Measurements from ENCODE around the gene KRTAP22-1. TPM values are rescaled to one million over a fixed set of nuclear protein-coding genes. Genes with fewer than 3 reads are reported as not detected.

The KRTAP22-1 gene
- total RNA-seq (2022; extraction: Qiagen RNA extraction) = not detected in 5 replicates

DNA sequence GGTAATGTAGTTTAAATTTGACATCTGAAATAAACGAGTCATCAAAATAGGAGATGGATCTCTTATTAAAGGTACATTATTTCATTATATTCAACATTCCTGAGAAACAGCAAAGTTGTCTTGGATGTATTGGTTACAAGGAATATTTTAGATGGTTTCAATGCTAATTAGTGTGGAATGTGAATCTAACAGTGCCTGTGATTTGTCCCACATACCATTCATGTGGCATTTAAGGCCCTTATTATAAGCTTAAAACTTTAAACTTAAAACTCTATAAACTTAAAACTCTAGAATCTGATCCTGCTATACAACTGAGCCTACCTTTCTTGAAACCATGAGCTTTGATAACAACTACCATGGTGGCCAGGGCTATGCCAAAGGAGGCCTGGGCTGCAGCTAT is at the start of gene KRTAP22-1:
Gene KRTAP22-1, plus strand, starts transcription at position 301 of the 400 bp plus-strand sequence.

DNA sequence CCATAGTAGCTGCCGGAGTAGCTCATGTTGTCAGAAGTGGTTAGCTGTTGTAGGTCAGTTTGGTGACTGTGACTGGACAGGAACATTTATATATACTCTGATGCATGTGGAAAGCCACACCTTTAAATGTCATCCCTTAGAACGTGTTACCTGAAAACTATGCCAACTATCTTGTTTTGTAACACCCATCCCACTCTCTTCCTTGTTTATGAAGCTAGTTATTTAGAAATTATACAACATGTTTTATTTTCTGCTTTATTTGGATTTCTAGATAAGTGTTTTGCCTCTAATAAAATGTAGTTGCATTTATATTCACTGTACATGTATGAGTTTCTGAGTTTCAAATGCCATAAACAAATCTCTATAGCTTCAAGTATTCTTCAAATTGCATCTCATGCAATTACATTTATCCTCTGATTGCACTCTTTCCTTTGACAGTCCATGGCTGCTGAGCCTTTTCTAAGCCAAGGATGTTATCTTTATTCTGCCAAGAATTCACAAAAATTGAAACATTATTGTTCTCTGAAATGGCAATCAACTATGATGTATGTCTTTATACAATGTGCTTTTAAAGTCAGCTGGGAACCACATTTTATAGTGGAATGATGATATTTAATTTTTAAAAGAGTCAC is 39.5 kb upstream of the KRTAP22-1 start, which contains the start of gene KRTAP19-7:
Gene KRTAP19-7, minus strand, starts transcription at position 51 of the 632 bp plus-strand sequence. Its CDS starts 25 bp downstream, at position 26.

DNA sequence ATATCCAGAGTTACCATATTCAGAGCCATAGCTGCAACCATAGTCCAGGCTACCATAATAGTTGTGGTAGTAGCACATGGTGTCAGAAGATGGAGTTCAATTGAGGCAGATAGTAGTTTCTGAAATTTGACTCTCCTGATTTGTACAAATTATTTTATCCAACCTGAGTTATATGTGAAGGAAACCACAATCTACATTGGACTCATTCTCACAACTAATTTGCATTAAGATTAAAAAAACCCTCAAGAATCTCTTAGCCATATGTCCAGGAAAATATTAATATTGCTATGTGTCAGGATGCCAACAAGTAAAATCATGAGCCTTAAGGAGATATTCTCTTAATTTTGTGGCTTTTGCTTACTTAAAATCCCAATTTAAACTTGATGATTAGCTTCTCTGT is 10.6 kb upstream of the KRTAP22-1 start, which contains the start of gene KRTAP22-2:
Gene KRTAP22-2, minus strand, starts transcription at position 101 of the 400 bp plus-strand sequence.

DNA sequence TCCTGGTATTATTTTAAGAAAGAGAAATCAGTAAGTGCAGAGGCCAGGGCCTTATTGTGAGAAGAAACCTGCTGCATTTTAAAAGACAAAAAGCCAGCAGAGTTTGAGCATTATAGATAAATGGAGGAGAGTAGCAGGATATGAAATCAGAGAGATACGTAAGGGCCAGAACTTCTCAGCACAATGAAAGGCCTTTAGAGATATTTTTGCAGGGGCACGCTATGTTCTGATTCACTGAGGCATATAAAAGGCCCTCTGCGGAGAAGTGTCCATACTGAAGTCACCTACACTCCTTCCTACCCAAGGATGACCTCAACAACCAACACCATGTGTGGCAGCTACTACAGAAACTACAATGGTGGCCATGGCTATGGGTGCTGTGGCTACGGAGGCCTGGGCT is 8.7 kb upstream of the KRTAP22-1 start, which contains the start of gene KRTAP6-3:
Gene KRTAP6-3, plus strand, starts transcription at position 301 of the 400 bp plus-strand sequence. Its CDS starts 6 bp downstream, at position 307.

DNA sequence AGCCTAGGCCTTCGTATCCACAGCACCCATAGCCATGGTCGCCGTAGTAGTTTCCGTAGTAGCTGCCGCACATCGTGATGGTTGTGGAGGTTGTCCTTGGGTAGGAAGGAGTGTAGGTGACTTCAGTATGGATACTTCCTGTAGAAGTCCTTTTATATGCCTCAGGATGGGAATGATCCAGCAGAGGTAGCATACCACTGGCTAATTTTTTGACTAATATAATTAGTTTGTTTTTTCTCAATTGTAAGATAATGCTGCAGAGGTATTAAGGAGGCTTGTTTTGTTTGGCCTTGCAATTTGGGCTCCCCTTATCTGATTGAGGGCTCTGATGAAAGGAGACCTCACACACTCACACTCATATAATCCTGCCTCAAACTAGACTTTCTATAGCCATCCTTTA is 2.1 kb upstream of the KRTAP22-1 start, which contains the start of gene KRTAP6-2:
Gene KRTAP6-2, minus strand, starts transcription at position 101 of the 400 bp plus-strand sequence. Its CDS starts 28 bp downstream, at position 73.

DNA sequence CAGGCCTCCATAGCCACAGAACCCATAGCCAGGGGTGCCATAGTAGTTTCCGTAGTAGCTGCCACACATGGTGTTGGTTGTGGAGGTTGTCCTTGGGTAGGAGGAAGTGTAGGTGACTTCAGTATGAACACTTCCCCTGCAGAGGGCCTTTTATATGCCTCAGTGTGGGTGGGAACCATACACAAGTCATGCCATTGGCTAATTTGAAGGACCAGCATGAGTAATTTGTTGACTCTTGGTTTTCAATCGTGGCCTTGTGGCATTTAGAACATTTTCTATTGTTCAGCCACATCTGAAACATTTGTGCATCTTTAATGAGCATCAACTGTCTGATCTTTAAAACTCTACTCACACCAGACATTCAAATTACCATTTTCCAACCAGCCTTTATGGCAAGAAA is 12.9 kb downstream of the KRTAP22-1 start, which contains the start of gene KRTAP6-1:
Gene KRTAP6-1, minus strand, starts transcription at position 95 of the 400 bp plus-strand sequence. Its CDS starts 26 bp downstream, at position 69.

DNA sequence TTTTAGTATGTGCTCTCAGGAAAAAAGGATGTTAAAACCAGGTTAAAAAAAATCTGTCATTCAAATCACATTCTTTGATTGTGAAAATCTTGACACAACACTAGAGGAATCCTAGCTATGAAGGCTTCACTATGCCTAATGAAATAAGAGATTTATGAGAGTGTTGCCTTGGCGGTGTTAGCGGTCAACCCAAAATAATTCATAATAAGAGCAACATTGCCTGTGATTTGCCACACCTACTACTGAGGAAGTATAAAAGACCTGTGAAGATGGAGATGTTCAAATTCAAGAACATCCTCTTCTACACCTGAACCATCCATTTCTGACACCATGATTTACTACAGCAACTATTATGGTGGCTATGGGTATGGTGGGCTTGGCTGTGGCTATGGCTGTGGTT is 15.2 kb downstream of the KRTAP22-1 start, which contains the start of gene KRTAP20-1:
Gene KRTAP20-1, plus strand, starts transcription at position 301 of the 400 bp plus-strand sequence. Its CDS starts 30 bp downstream, at position 331.

DNA sequence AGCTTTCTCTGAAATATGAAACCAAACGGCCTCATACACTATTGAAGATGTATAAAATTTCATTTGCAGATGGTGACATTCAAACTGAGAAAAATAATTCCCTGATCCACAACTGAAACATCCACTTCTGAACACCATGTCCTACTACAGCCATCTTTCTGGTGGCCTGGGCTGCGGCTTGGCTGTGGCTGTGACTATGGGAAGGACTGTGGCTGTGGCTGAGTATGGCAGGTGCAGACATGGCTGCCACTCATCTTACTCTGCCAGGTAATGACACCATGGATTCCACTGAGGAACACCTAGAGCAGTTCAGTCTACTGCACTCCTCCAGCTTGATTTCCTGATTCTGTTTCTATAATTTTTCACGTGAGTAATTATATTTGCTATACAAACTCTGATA is 19.6 kb downstream of the KRTAP22-1 start, which contains the start of gene KRTAP20-4:
Gene KRTAP20-4, plus strand, starts transcription at position 106 of the 400 bp plus-strand sequence.

DNA sequence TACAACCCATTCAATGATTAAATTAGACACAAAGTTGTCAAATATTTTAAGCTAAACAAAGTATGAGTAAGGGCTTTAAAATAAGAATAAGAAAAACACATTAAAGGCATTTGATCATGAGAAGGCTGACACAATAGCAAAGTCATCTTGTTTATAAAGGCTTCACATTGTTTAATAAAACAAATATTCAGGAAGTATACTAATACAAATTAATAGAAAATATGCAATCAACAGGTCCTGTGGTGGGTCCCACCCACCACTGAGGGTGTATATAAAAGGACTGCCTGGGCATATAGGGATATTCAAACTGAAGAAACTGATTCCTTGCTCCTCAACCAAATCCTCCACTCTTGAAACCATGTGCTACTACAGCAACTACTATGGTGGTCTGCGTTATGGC is 34.0 kb downstream of the KRTAP22-1 start, which contains the start of gene KRTAP20-2:
Gene KRTAP20-2, plus strand, starts transcription at position 301 of the 400 bp plus-strand sequence. Its CDS starts 58 bp downstream, at position 359.

DNA sequence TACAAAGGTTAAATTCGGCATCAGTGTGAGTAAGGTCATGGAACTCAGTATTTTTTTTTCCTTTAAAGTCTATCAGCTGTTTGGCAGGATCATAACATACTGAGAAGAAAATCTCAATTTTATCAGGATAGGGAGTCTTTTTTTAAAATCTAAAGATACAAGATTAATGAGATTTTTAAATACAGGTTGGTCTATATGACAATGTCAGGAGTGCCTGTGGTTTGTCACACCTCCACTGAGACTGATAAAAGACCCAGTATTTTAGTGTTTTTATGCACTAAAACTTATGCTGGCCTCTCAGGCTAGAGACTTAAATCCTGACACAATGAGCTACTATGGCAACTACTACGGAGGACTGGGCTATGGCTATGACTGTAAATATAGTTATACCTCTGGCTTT is 41.7 kb downstream of the KRTAP22-1 start, which contains the start of gene KRTAP20-3:
Gene KRTAP20-3, plus strand, starts transcription at position 301 of the 400 bp plus-strand sequence.

Other genes starting within 250 kb of the KRTAP22-1 start
- gene KRTAP13-2, start 228.8 kb upstream of the KRTAP22-1 start, total RNA-seq (2022; extraction: Qiagen RNA extraction) = not detected in 5 replicates
- gene KRTAP13-1, start 205.1 kb upstream of the KRTAP22-1 start, total RNA-seq (2022; extraction: Qiagen RNA extraction) = not detected in 5 replicates
- gene KRTAP13-3, start 175.2 kb upstream of the KRTAP22-1 start, total RNA-seq (2022; extraction: Qiagen RNA extraction) = not detected in 5 replicates
- not detected in 5 replicates for gene KRTAP13-4, start 170.9 kb upstream of the KRTAP22-1 start, total RNA-seq (2022; extraction: Qiagen RNA extraction)
- gene KRTAP15-1, start 160.8 kb upstream of the KRTAP22-1 start, total RNA-seq (2022; extraction: Qiagen RNA extraction) = not detected in 5 replicates
- gene KRTAP19-1, start 120.7 kb upstream of the KRTAP22-1 start, total RNA-seq (2022; extraction: Qiagen RNA extraction) = not detected in 5 replicates
- gene KRTAP19-2, start 113.7 kb upstream of the KRTAP22-1 start, total RNA-seq (2022; extraction: Qiagen RNA extraction) = not detected in 5 replicates
- not detected in 5 replicates for gene KRTAP19-3, start 109.1 kb upstream of the KRTAP22-1 start, total RNA-seq (2022; extraction: Qiagen RNA extraction)
- not detected in 5 replicates for gene KRTAP19-4, start 103.9 kb upstream of the KRTAP22-1 start, total RNA-seq (2022; extraction: Qiagen RNA extraction)
- not detected in 5 replicates for gene KRTAP19-5, start 98.9 kb upstream of the KRTAP22-1 start, total RNA-seq (2022; extraction: Qiagen RNA extraction)
- not detected in 5 replicates for gene KRTAP19-6, start 59.2 kb upstream of the KRTAP22-1 start, total RNA-seq (2022; extraction: Qiagen RNA extraction)
- gene KRTAP19-7, start 39.8 kb upstream of the KRTAP22-1 start, total RNA-seq (2022; extraction: Qiagen RNA extraction) = not detected in 5 replicates
- not detected in 5 replicates for gene KRTAP22-2, start 10.7 kb upstream of the KRTAP22-1 start, total RNA-seq (2022; extraction: Qiagen RNA extraction)
- gene KRTAP6-3, start 8.6 kb upstream of the KRTAP22-1 start, total RNA-seq (2022; extraction: Qiagen RNA extraction) = not detected in 5 replicates
- not detected in 5 replicates for gene KRTAP6-2, start 2.2 kb upstream of the KRTAP22-1 start, total RNA-seq (2022; extraction: Qiagen RNA extraction)
- gene KRTAP6-1, start 12.8 kb downstream of the KRTAP22-1 start, total RNA-seq (2022; extraction: Qiagen RNA extraction) = not detected in 5 replicates
- gene KRTAP20-1, start 15.3 kb downstream of the KRTAP22-1 start, total RNA-seq (2022; extraction: Qiagen RNA extraction) = not detected in 5 replicates
- gene KRTAP20-4, start 19.5 kb downstream of the KRTAP22-1 start, total RNA-seq (2022; extraction: Qiagen RNA extraction) = not detected in 5 replicates
- not detected in 5 replicates for gene KRTAP20-2, start 34.1 kb downstream of the KRTAP22-1 start, total RNA-seq (2022; extraction: Qiagen RNA extraction)
- gene KRTAP20-3, start 41.8 kb downstream of the KRTAP22-1 start, total RNA-seq (2022; extraction: Qiagen RNA extraction) = not detected in 5 replicates
- not detected in 5 replicates for gene KRTAP21-3, start 117.7 kb downstream of the KRTAP22-1 start, total RNA-seq (2022; extraction: Qiagen RNA extraction)
- not detected in 5 replicates for gene KRTAP21-2, start 146.2 kb downstream of the KRTAP22-1 start, total RNA-seq (2022; extraction: Qiagen RNA extraction)
- not detected in 5 replicates for gene KRTAP21-1, start 154.3 kb downstream of the KRTAP22-1 start, total RNA-seq (2022; extraction: Qiagen RNA extraction)
- not detected in 5 replicates for gene KRTAP8-1, start 212.2 kb downstream of the KRTAP22-1 start, total RNA-seq (2022; extraction: Qiagen RNA extraction)
- gene KRTAP7-1, start 228.7 kb downstream of the KRTAP22-1 start, total RNA-seq (2022; extraction: Qiagen RNA extraction) = not detected in 5 replicates